ENCODE results near the gene PROCA1.

The PROCA1 gene, protein sequence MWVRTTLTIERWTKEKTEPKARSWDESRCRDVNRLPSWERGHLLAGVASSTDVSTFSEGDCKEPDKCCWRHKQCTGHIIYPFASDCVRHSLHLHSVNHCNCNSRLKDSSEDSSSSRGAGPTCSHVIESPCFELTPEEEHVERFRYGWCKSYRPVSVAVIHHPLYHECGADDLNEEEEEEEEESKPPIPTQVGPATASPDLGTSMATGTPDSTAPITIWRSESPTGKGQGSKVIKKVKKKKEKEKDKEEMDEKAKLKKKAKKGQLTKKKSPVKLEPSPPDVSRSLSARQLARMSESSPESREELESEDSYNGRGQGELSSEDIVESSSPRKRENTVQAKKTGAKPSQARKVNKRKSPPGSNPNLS

GRCh38 chr17:28711723-28712031, at the start of gene PROCA1:
TSS of gene PROCA1 (minus strand) at chr17:28711888. CDS start at chr17:28711660, 228 bp downstream.
- DNase-seq = peak; percentile 97

- peak; percentile 80 for DNase-seq
Observed at GRCh38 chr17:28760601-28761562, 49.2 kb upstream of the PROCA1 start.

GRCh38 chr17:28759256-28759865, 47.7 kb upstream of the PROCA1 start:
- no peak for DNase-seq

DNA sequence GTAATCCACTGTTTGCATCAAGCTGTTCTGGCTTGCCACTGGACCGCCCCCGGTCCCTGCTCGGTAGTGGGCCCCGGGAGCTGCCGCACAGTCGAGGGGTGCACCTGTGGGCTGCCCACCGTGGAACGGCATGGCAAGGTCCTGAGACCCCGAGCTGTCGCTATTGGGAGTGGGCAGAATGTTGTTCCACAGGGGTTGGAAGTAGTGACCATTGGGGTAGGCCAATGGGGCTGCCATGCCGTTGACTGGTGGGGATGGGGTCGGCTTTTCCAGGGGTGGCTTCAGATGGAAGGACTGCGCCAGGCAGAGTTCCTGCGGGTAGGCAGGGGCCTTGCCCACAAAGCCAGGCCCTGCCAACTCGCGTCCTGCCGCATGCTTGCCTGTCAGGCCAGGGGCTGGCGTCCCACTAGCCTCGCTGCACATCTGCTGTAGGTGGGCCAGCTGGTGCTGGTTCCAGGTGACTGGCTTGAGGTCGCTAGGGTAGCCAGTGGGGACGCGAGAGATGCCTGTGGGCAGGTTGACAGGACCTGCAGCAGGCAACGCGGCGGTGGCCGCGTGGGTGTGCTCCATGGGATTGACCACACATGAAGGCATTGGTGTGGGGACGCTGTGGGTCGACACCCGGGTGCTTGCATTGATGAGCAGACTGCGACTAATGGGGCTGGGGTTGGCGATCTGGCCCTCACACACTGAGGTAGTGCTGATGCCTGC, 46.9 kb upstream of the PROCA1 start:
- no peak for DNase-seq

DNA sequence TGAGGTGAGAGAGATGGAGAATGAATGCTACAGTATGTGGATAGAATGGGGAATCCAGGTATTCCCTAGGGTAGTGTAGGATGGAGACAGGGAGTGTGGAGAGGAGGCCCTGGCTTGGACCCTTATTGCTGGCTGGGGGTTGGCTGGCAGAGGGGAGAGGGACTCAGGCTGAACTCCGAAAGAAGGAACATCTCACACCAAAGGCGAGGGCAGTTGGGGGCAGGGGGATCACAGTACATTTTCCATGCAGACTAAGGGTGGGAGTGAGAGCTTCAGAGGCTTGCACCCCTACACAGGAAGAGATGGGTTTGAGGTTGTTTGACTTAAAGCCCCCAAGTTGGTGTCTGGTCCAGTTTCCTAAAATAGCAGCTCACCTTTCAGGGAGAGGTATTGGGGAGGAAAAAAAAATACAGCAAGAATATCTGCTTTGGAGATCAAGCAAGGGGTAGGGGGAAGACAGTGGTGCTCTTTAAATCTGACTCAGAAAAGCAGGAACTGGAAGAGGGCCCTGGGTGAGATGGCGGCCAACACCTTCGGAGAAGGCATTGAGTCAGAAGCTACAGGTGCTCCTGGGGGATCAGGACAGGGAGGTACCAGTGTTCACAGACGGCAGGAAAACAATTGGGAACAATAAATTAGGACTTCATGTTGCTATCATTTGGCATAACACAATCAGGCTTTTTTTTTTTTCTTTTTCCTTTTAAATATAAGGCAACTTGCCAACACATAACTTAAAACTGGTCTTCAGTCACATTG, 44.5 kb upstream of the PROCA1 start:
- DNase-seq = no peak

DNA sequence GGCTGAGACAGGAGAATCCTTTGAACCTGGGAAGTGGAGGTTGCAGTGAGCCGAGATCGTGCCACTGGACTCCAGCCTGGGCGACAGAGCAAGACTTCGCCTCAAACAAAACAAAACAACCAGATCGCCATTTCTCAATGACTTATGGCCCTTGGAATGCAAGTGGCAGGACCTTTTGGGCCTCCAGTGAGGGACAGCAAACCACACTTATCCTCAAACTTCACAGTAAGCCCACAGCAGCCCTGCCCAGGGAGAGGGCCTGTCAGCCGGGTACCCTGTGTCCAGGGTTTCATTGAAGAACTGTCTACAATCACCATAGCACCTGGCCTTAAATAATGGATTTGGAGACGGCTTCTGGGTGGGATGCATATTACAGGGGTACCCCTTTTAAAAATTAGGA, 43.8 kb upstream of the PROCA1 start:
- DNase-seq = no peak

GRCh38 chr17:28751600-28752366, 40.1 kb upstream of the PROCA1 start:
- DNase-seq = no peak

DNA sequence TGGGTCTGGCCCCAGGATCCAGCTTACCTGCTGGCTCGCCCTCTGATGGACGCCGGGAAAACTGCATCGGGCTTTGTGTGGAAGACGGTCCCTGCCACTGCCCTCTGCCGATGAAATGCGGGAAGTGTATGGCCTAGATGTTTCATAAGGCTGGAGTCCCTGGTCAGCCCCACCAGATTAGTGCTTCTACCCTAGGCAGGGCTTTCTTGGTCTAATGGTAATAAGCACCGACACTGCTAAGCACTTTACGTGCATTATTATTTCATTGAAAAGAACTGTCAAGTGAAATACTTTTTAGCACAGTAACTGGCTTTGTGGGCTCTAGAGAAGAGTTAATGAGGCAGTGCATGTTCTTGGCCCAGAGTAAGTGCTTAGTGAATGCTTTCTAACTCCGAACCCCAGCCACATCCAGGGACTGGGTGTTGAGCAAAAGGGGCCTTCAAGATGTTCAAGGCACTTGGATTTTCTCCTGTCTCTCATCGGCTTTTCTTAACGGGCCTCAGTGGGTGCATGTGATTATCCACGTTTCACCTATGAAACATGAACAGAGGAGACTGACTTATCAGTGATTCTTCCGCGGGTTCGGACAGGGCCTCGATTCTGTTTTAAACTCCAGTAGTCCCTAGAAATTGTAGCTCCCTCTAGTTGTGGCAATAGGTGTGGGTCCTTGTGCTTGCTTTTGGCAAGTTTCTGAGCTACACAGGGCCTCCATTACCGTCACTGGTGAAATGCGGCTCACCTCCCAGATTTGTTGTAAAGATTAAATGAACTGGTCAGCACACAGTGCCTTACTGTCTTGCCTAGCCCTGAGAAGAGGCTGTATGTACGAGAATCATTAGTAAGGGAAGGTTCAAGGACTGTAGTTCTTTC, 38.7 kb upstream of the PROCA1 start:
- DNase-seq = peak; percentile 98

GRCh38 chr17:28749516-28750177, 38.0 kb upstream of the PROCA1 start:
- DNase-seq = no peak

DNA sequence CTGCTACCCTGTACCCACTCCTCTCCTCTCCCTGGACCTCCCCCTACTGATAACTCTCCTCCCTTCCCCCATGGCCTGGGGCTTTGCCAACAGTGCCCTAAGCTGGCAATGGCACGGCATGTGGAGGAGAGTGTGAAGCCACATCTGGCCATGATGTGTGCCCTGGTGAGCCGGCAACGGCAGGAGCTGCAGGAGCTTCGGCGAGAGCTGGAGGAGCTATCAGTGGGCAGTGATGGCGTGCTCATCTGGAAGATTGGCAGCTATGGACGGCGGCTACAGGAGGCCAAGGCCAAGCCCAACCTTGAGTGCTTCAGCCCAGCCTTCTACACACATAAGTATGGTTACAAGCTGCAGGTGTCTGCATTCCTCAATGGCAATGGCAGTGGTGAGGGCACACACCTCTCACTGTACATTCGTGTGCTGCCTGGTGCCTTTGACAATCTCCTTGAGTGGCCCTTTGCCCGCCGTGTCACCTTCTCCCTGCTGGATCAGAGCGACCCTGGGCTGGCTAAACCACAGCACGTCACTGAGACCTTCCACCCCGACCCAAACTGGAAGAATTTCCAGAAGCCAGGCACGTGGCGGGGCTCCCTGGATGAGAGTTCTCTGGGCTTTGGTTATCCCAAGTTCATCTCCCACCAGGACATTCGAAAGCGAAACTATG, 37.3 kb upstream of the PROCA1 start:
- no peak for DNase-seq

GRCh38 chr17:28747801-28748750, 36.4 kb upstream of the PROCA1 start:
- DNase-seq = no peak

DNA sequence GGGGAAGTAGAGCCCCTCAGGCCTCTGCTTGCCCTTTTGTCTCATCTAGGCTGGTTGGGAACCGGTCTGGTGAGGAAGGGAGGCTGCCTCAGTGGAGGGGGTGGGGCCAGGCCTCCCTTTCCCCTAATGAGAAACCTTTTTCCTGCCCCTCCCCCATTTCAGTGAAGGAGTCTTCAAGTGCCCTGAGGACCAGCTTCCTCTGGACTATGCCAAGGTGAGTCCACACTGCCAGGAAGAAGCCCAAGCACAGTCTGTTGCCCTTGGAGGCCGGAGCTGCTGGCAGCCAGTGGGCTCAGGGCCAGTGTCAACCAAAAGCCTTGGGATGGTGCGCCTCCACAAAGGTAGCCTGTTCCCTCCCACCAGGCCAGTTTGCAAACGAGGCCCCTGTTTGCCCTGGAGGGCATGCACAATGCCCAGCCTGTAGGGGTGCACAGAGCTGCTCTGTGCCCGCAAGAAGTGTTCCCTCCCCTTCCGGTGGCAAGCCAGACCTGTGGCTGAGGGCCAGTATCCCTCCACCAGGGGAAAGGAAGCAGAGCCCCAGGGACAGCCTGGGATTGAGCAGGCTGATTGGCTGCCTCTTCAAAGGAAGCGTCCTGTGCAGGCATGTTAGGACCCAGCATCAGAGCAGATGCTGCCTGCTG, 35.5 kb upstream of the PROCA1 start:
- DNase-seq = no peak

GRCh38 chr17:28746611-28747050, 34.9 kb upstream of the PROCA1 start:
- no peak for DNase-seq

- no peak for DNase-seq
Observed at GRCh38 chr17:28745786-28746411, 34.2 kb upstream of the PROCA1 start.

DNA sequence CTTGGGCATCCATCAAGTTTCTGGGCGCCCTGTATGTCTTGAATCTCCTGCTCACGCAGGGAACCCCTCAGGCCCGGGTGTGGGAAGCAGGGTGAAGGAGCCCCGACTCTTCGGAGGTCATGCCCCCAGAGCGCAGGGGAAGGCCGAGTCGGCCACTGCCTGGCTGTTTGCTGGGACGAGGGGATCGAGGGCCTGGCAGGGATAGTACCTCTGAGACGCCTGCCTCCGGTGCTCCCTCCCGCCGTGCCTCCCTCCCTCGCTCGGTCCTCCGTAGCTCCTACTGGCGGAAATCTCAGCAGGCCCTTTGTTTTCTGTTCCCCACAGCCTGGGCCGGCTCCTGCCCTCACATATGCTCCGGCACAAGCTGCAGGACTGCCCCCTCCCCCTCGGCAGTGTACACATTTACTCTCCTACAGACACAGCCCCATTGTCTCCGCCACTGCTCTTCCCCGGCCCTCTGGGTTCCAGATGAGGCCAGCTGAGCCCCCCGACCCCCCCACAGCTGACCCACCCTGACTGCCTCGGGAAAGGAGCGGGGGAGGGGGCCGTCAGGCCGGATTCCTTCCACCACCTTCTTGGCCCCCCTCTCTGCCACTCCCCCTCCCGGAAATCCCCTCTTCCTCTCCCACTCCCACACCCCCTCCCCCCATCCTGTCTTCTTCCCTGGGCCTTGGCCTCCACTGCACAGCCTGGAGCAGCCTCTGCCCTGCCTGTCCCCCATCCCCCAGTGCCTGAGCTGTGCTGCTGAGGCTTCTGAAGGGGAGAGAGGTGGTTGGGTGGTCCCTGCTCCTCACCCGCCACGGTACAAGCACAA, 33.5 kb upstream of the PROCA1 start:
- DNase-seq = peak; percentile 68

All from OCI-M1 (cell line).